HFFc6 (cell line): Measurements from ENCODE around the gene MARCHF10. TPM values are rescaled to one million over a fixed set of nuclear protein-coding genes. Genes with fewer than 3 reads are reported as not detected.
"Not testable (repeated sequence)": the region's sequence is repeated elsewhere in the genome, so short reads cannot be mapped to it uniquely, and the experiment has no call there.

Experiments used
- DNase-seq: peaks from one replicate; pipeline ENCODE4 v3.0.0-alpha.2; 2018
- H3K27ac Mint-ChIP-seq: 2 replicates; pipeline ENCODE4 v1.8.0; 2020; ENCODE audit warnings: mild to moderate bottlenecking, mixed read lengths
- H3K27me3 Mint-ChIP-seq: 2 replicates; pipeline ENCODE4 v1.8.0; 2021; ENCODE audit warnings: mild to moderate bottlenecking, moderate library complexity, mixed read lengths; ENCODE audit not compliant: insufficient read depth
- H3K36me3 Mint-ChIP-seq: 2 replicates; pipeline ENCODE4 v1.8.0; 2021; ENCODE audit warnings: low read depth, mixed read lengths
- H3K4me1 Mint-ChIP-seq: 2 replicates; pipeline ENCODE4 v1.8.0; 2020; ENCODE audit warnings: low read depth, mixed read lengths
- H3K4me3 Mint-ChIP-seq: 2 replicates; pipeline ENCODE4 v1.8.0; 2020; ENCODE audit warnings: mild to moderate bottlenecking, moderate library complexity, mixed read lengths
- H3K9me3 Mint-ChIP-seq: 2 replicates; pipeline ENCODE4 v1.8.0; 2020; ENCODE audit warnings: mild to moderate bottlenecking, mixed read lengths
- total RNA-seq, 6 experiments: library from RNA; stranded (reverse); fragmentation: NEBNext Ultra II Directional; extraction: Animal tissue kit (Norgen Biotek cat#: 25700); gene quantifications; 2 replicates in 1 of 6; 3 replicates in 5 of 6; pipeline ENCODE4 v1.2.3, GENCODE V29; 2021
- TF ChIP-seq, protein P1 (sequence below): fragments of 200-600 bp; sonication (generic); IDR thresholded peaks from 2 replicates; pipeline ENCODE4 v1.5.0; 2021; ENCODE audit warnings: antibody characterized with exemption, mild to moderate bottlenecking

Gene MARCHF10
- total RNA-seq, 6 experiments from 2014 or later = 0.46 to 1.5 (median 0.89) TPM

DNA sequence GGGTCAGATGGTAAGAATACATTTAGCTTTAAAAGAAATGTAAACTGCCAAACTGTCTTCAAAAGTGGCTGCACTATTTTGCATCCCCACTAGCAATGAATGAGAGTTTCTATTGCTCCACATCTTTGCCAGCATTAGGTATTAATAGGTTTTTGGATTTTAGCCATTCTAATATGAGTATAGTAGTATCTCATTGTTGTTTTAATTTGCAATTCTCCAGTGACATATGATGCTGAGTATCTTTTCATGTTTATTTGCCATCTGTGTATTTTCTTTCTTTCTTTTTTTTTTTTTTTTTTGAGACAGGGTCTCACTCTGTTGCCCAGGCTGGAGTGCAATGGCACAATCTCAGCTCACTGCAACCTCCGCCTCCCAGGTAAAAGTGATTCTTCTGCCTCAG is 24.3 kb upstream of the MARCHF10 start:
- Mint-ChIP-seq H3K36me3 (peaks cover 7% of the 10 kb centered on the region; the same call in 1 of the 2 replicates), H3K27ac (no peak overlapping the region)
- TF ChIP-seq, protein P1, sequence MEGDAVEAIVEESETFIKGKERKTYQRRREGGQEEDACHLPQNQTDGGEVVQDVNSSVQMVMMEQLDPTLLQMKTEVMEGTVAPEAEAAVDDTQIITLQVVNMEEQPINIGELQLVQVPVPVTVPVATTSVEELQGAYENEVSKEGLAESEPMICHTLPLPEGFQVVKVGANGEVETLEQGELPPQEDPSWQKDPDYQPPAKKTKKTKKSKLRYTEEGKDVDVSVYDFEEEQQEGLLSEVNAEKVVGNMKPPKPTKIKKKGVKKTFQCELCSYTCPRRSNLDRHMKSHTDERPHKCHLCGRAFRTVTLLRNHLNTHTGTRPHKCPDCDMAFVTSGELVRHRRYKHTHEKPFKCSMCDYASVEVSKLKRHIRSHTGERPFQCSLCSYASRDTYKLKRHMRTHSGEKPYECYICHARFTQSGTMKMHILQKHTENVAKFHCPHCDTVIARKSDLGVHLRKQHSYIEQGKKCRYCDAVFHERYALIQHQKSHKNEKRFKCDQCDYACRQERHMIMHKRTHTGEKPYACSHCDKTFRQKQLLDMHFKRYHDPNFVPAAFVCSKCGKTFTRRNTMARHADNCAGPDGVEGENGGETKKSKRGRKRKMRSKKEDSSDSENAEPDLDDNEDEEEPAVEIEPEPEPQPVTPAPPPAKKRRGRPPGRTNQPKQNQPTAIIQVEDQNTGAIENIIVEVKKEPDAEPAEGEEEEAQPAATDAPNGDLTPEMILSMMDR = no peak

DNA sequence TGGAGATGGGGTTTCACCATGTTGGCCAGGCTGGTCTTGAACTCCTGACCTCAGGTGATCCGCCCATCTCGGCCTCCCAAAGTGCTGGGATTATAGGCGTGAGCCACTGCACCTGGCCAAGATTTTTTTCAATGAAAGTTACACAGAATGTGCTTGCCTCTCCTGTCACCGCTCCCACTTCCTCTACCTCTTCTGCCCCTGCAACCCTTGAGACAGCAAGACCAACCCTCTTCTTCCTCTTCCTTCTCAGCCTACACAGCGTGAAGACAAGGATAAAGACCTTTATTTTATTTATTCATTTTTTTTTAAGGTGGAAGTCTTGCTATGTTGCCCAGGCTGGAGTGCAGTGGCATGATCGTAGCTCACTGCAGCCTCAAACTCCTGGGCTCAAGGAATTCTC is 23.0 kb upstream of the MARCHF10 start:
- H3K27ac Mint-ChIP-seq, H3K4me3 Mint-ChIP-seq, DNase-seq, H3K27me3 Mint-ChIP-seq, H3K36me3 Mint-ChIP-seq, H3K9me3 Mint-ChIP-seq: not testable (repeated sequence)
- peaks cover 24% of the 10 kb centered on the region for H3K4me1 Mint-ChIP-seq

More for the DNA sequence above, 24.3 kb upstream of the MARCHF10 start:
- DNase-seq = no peak
- H3K4me3 Mint-ChIP-seq = no peak overlapping the region
- no peaks in the 10 kb centered on the region for H3K9me3 Mint-ChIP-seq
- H3K4me1 Mint-ChIP-seq = peaks cover 13% of the 10 kb centered on the region
- H3K27me3 Mint-ChIP-seq = peaks cover 3% of the 10 kb centered on the region; the same call in 1 of the 2 replicates

DNA sequence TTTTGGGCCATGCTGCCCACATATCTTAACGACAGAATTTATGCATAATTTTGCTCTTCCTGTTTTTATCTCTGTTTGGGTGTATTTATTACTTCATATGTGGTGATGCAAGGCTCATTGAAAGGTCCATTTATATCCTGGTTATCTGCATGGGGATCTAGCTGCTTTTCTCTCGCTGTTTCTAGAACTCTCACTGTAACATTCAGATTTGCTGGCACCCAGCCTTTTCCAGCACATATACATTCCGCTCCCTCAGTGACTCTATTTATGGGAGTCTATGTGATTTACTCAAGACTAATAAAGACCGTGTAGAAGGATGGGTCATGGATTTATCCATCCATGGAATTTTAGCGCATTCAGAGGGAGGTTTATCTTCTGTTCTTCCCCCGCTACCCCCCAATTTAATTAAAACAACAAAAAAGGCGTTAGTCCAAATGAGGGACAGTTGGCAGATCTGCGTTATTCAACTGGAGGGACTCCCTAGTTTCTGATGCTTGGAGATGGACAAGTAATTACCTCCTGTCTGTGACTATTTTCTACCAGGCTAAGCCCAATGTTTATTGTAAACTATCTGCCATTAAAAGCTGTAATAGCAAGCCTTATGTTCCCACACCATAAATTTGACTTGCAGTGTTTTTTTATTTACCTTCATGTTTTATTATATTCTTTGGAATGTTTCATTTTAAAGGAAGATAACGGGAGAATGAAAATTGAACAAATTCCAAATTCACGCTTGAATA is 19.8 kb upstream of the MARCHF10 start:
- TF ChIP-seq, protein P1 = no peak
- Mint-ChIP-seq H3K4me3 (peak overlapping the region; percentile 60), H3K9me3 (no peaks in the 10 kb centered on the region), H3K36me3 (no peaks in the 10 kb centered on the region), H3K4me1 (peaks cover 48% of the 10 kb centered on the region), H3K27ac (peak overlapping the region; percentile 76), H3K27me3 (peaks cover 5% of the 10 kb centered on the region; the same call in 1 of the 2 replicates)
- DNase-seq = peak; percentile 73

DNA sequence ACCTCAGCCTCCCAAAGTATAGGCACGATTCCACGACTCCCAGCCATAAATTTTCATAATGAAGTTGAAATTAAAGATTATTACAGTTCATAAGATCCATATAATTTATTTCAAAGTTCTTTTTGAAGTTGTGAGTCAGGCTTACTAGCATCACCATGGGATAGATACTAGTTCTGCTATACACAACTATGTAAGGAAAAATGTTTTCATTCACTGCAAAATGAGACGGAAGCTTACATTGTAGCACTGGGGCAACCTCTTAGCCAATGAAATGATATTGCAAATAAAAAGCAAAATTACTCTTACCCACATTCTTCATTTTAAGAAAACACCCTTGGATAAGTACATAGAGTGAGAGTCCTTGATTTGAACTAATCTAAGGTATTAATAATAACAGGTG is 18.8 kb upstream of the MARCHF10 start:
- peaks cover 55% of the 10 kb centered on the region for H3K4me1 Mint-ChIP-seq
- H3K27me3 Mint-ChIP-seq = peaks cover 5% of the 10 kb centered on the region; the same call in 1 of the 2 replicates
- no peak for DNase-seq
- H3K4me3 Mint-ChIP-seq = no peak overlapping the region
- no peaks in the 10 kb centered on the region for H3K36me3 Mint-ChIP-seq
- H3K27ac Mint-ChIP-seq = peak overlapping the region; percentile 76
- TF ChIP-seq, protein P1 = no peak
- H3K9me3 Mint-ChIP-seq = no peaks in the 10 kb centered on the region

DNA sequence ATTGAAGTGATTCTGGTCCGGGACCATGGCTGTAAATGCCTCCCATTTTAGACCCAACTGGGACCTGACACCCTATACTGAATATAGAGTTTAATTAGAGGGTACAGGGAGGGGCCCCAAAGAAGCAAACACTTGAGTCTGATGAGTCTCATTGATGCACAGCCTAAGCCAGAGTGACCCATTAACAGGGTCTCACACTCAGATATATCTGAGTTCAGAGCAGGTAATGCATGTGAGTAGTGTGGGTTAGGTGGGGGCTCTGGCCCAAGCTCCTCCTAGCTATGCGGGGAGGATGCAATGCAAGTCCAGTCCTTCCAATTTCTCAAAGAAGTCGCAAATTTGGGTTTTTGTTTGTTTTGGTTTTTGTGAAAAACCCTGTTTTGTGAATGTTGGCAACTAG is 17.1 kb upstream of the MARCHF10 start:
- DNase-seq = no peak
- no peaks in the 10 kb centered on the region for H3K9me3 Mint-ChIP-seq
- H3K4me1 Mint-ChIP-seq = peaks cover 70% of the 10 kb centered on the region
- H3K27me3 Mint-ChIP-seq = peaks cover 2% of the 10 kb centered on the region; the same call in 1 of the 2 replicates
- TF ChIP-seq, protein P1 = no peak
- peak overlapping the region; percentile 69 for H3K4me3 Mint-ChIP-seq
- H3K36me3 Mint-ChIP-seq = no peaks in the 10 kb centered on the region
- H3K27ac Mint-ChIP-seq = peak overlapping the region; percentile 98

DNA sequence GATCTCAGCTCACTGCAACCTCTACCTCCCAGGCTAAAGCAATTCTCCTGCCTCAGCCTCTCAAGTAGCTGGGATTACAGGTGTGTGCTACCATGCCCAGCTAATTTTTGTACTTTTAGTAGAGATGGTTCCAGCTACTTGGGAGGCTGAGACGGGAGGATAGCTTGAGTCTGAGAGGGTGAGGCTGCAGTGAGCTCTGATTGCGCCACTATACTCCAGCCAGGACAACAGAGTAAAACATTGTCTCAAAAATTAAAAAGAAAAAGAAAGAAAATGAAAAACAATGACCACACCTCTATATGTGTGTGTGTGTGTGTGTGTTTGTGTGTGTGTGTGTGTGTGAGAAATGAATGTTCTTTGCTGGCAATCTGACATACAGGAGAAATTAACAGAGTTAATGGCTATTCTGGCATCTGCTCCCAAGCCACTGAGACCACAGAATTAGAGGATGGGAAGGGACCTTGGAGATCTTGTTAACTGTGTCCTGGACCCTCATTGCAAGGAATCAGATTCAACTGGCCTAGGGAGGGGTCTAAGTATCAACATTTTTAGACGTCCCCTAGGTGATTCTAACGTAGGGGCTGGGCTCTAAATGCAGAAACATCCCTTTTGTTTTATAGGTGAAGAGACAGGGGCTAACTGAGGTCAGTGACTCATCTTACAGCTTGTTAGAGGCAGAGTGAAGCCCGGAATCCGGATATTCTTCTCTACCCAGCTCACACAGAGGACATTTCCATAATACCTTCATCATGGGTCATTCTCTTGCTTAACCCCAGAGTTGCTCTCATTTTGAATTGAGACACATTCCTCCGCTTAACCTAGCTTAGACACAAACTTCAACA is 16.4 kb upstream of the MARCHF10 start:
- Mint-ChIP-seq H3K36me3 (no peaks in the 10 kb centered on the region), H3K4me3 (peak overlapping the region; percentile 69), H3K9me3 (no peaks in the 10 kb centered on the region), H3K27ac (peak overlapping the region; percentile 98), H3K4me1 (peaks cover 77% of the 10 kb centered on the region), H3K27me3 (peaks cover 2% of the 10 kb centered on the region; the same call in 1 of the 2 replicates)
- peak; percentile 98 for DNase-seq
- TF ChIP-seq, protein P1 = no peak
